HL-60 (cell line): ENCODE measurements around the gene CHN2.

Source experiments
- CTCF ChIP-seq: IDR thresholded peaks from one replicate; pipeline ENCODE4 v1.5.1; 2011; ENCODE audit warnings: low read length, control low read depth, inconsistent platforms; ENCODE audit not compliant: insufficient read depth
- POLR2AphosphoS5 ChIP-seq: IDR thresholded peaks from 2 replicates; pipeline ENCODE4 v1.6.1; 2012; ENCODE audit warnings: low read depth
- REST ChIP-seq: IDR thresholded peaks from 2 replicates; pipeline ENCODE4 v1.6.1; 2012; ENCODE audit warnings: low read depth; ENCODE audit not compliant: insufficient replicate concordance
- SPI1 ChIP-seq: IDR thresholded peaks from 2 replicates; pipeline ENCODE4 v1.6.1; 2012; ENCODE audit warnings: low read depth, mild to moderate bottlenecking, borderline replicate concordance

DNA sequence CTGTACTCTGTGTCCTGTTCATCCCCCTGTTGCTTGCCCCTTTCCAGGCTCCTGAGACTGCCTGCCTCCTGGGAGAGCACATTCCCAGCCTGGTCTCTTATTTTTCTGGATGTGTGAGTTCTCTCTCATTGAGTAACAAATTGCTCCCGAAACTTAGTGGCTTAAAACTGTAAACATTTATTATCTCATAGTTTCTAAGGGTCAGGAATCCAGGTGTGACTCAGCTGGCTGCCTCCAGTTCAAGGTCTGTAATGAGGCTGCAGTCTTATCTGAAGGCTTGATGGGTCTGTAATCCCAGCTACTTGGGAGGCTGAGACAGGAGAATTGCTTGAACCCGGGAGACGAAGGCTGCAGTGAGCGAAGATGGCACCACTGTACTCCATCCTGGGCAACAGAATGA lies 315.5 kb downstream of the CHN2 start:
- TF ChIP-seq CTCF (no peak), POLR2AphosphoS5 (no peak), REST (no peak), SPI1 (no peak)
